Fibroblast of skin of right biceps (primary cell): ENCODE data around the gene CHTOP.
A peak's percentile ranks its signal among the peaks of the same experiment; 100 is the strongest.
"Not testable (repeated sequence)": the region's sequence is repeated elsewhere in the genome, so short reads cannot be mapped to it uniquely, and the experiment has no call there.

Experiments
- DNase-seq: peaks from one replicate; pipeline ENCODE4 v3.0.0-alpha.2; 2013

The CHTOP gene, protein sequence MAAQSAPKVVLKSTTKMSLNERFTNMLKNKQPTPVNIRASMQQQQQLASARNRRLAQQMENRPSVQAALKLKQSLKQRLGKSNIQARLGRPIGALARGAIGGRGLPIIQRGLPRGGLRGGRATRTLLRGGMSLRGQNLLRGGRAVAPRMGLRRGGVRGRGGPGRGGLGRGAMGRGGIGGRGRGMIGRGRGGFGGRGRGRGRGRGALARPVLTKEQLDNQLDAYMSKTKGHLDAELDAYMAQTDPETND

DNA sequence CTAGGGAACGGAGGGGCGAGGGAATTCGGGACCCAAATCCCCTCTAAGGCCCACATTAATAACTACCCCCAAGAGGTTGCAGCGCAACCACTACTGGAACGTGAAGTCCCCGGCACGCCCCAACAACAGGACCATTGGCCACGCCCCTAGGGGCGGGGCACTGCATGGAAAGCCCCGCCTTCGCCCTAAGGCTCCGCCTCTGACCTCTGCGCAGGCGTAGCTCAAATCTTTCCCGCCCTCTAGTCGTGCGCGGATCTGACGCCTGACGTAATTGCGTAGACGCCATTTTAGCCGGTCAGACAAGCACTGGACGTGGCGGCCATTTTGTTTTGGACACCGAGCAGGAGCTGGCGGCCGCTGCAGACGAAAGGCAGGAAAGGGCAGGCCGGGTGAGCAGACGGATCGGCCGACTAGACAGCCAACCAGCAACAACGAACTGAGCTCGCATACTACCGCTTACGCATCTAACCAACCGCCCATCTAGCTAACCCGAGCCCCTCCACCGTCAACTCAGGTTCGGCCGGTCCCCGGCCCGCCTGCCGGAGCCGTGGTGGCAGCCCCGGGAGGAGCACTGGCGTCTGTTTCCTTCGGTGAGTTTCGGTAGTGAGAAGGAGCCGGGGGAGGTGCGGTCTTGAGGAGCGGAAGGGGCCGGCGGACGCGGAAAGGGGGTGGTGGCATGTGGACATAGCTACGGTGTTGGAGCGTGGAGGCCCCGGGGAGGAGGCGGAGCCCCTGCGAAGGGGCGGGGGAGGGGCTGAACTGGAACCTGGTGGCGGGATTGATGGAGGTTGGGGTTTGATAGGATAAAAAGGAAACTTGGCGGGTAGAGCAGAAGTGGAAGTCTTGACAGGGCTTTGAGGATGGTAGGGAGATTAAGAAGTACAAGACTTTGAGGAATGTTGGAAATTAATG, at the start of gene CHTOP:
Gene CHTOP (plus strand): TSS at position 313 of the 912 bp plus-strand sequence. CDS start 2,523 bp downstream, outside the sequence.
- DNase-seq: peak; percentile 98

DNA sequence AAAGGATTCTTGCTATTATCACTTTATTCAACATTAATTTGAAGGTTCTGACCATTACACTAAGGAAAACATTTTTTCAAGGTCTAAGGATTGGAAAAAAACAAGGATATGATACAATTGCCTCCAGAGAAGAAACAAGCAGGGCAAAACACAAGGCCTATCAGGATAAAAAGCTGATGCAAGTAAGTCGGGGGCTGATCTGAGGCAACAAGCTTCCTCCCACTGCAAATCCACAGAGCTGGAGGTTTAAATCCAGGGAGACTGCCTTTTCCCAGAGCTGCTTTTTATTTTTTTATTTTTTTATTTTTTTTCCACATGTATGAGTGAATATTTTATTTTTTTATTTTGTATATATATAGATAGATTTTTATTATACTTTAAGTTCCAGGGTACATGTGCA, 48.9 kb upstream of the CHTOP start:
- DNase-seq: no peak

DNA sequence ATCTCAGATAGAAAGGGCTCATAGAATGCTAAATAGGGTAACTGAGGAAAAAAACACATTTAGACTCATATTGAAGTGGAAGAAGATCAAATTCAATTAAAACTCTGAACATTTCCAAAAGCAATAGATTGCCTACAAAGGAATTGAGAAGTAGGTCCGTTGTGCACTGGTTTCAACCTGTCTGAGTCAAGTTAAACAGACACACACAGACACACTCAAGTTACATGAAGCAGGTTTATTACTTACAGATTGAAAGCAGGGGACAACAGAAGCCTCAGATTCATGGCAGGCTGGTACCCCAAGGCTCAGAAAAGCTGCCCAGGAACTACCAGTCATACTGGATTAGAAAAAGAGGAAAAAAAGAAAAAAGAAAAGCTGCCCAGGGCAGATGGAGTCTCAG, 47.5 kb upstream of the CHTOP start:
- no peak for DNase-seq

DNA sequence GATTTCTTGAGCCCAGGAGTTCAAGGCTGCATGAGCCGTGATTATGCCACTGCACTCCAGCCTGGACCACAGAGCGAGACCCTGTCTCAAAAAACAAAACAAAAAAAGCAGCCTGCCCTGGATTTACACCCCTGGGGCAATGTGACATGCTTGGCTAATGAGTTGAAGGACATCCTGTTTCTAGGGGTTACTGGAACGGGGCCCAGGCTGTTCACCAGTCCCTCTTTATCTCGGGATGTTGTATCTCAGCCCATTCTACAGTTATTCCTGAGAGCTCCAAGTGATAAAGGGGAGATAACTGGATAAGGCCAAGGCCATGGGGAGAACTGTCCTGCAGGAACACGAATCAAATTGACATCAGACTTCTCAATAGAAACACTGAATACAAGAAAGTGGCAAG, 46.6 kb upstream of the CHTOP start:
- no peak for DNase-seq

DNA sequence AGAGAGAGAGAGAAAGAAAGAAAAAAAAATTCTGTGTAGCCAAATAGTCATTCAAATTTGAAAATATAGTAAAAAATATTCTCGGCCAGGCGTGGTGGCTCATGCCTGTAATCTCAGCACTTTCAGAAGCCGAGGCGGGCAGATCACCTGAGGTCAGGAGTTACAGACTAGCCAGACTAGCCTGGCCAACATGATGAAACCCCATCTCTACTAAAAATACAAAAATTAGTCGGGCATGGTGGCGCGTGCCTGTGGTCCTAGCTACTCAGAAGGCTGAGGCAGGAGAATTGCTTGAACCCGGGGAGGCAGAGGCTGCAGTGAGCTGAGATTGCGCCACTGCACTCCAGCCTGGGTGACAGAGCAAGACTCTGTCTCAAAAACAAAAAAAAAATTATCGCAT, 45.8 kb upstream of the CHTOP start:
- not testable (repeated sequence) for DNase-seq

DNA sequence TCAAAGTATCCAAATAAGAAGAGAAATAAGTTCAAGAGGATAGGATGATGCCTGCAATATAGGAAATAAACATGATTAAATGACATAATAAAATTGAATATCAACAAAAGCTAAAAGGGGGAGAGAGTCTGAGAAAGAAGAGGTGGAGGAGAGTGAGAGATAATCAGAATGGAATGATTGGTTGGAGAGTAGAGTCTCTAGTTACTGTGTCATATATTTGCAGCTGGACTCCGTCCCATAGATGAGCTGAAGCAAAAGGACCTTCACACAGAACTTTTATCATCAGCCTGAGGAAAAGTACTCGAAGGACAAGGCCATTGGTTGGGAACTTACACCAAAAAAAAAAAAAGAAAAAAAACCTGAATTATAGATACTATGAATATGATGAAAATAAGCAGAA, 45.4 kb upstream of the CHTOP start:
- DNase-seq: no peak

DNA sequence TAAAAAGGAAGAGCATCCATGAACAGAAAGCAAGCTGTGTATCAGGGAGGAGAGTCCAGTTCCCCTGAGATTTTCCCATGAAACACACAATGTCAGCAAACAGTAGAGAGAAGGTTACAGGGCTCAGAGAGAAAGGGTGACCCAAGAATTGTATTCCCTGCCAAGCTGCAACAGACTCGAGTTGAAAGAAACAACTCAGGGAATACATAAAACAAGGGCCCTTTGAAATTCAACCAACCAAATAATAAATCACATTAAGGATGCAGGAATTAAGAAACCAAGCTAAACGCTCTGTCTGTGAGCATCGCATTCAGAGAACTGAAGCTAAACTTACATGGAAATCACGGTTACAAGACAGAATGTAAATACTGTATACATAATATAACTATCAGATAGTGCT, 41.1 kb upstream of the CHTOP start:
- no peak for DNase-seq

DNA sequence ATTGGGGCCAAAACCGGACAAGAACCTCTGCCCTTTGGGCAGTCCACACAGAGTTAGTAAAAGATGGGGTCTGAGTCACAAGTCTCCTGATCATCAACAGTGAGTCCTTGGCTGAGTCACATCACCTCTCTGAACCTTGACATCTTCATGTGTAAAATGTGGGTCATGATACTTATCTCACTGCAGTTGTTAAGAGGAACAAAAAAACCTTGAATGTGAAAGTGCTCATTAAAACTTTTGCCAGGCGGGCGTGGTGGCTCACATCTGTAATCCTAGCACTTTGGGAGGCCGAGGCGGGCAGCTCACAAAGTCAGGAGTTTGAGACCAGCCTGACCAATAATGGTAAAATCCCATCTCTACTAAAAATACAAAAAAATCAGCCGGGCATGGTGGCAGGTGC, 36.7 kb upstream of the CHTOP start:
- no peak for DNase-seq

DNA sequence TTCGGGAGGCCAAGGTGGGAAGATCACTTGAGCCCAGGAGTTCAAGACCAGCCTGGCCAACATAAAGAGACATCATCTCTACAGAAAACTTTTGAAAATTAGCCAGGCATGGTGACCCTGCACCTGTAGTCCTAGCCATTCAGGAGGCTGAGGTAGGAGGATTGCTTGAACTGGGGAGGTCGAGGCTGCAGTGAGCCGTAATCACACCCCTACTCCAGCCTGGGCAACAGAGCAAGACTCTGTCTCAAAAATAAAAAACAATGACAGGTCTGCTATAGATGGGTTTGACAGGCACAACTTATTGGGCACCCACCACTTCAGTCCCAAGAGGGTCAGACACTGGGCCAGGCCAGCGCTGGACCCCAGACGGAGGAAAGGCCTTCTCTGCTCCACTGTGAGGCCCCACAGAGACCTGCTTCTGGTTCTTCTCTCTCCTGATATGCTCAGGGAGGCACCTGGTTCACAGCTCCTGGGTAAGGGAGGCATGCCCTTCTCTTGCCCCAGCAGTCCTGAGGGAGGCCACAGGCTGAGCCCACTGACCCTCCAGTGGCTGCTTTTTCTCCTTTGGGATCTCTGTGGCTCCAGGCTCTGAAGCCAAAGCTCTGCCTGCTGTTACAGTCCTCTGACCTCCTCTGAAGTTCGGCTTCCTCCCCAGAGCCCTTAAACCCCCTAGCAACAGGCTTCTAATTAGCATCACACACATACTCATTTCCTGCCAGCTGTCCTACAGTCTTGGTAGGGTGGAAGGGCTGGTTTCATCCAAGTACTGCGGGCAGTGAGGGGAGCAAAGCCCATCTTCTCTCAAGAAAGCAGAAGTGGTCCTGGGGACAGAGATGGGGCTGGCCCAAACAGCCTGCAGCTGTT, 35.3 kb upstream of the CHTOP start:
- peak; percentile 73 for DNase-seq

DNA sequence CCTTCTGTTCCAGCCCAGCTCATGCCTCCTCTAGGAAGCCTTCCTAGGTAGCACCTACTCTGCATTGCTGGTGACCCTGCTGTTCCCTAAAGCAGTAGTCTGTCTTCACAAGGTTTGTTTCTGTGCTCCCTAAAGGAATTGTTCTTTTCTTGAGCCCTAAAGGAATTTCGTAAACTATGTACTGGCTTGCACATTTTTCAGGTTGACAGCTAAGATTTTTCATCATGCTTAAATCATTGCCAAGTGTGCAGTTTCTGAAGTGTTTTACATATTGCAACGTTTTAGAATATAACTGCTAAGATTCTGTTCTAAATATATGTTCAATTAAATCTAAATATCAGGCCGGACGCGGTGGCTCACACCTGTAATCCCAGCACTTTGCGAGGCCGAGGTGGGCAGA, 34.0 kb upstream of the CHTOP start:
- DNase-seq: no peak

DNA sequence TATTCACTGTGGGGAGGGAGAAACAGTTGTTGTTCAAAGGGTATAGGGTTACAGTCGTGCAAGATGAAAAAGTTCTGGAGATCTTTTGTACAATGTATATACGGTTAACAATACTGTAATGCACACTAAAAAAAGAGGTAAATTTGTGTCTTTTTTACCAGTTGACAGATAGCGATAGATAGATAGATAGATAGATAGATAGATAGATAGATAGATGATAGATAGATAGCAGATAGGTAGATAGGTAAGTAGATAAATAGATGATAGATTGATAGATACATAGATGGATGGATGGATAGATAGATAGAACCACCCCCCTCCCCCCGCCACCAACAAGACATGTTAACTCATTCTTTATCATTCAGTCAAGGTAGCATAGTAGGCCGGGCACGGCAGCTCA, 31.1 kb upstream of the CHTOP start:
- no peak for DNase-seq

DNA sequence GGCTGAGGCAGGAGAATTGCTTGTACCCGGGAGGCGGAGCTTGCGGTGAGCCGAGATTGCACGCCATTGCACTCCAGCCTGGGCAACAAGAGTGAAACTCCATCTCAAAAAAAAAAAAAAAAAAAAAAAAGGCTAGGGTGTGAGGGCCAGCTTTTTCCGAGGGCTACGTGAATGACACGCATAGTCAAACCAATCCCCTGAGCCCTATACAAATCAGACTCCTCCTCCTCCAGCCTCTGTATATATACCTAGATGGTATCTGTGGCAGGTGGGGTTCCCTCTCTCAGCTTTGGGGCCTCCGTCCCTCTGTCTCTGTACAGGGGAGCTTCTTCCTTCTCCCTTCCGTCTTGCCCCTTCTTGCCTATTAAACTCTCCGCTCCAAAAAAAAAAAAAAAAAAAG, 27.7 kb upstream of the CHTOP start:
- DNase-seq: no peak

DNA sequence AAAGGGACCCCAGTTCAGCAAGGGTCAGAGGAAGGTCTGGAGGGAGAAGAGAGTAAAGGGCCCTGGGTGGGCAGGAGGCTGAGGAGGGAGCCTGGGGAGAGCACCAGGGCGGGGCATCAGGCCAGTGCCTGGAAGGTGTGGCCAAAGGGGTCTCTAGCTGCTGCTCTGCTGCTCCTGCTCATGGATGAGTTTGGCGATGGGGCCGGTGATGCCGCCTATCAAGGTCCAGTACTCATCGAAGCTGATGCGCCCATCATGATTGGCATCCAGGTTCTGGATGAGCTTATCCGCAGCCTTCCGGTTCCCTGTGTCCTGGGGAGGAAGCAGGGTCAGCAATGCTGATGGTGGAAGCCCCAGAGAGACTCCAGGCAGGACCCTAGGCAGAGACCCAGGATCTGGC, 26.5 kb upstream of the CHTOP start:
- no peak for DNase-seq

DNA sequence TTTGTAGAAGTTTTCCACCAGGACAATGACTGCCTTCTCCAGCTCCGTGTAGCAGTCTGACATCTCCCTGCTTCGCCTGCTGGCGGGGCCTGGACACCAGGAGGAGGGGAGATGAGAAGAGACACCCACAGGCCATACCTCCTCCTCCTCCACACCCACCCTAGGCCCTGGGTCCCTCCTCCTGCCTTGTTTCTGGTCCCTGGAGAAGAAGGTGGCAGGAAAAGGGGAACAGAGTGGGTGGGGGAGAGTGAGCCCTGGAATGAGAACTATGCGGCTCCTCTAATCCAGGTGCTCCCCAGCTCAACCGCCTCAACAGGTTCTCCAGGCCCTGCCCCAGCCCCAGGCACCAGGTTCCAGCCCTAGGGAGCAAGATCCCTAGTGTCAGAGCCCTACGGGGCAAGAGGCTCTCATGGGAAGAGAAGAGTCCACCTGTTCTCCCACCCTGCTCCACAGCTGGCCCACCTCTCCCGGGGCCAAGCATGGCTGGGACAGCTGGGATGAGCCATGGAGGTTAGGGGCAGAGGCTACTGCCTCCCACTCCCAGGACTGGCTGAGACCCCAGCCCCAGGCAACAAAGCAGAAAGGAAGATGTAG, 25.7 kb upstream of the CHTOP start:
- peak; percentile 40 for DNase-seq

DNA sequence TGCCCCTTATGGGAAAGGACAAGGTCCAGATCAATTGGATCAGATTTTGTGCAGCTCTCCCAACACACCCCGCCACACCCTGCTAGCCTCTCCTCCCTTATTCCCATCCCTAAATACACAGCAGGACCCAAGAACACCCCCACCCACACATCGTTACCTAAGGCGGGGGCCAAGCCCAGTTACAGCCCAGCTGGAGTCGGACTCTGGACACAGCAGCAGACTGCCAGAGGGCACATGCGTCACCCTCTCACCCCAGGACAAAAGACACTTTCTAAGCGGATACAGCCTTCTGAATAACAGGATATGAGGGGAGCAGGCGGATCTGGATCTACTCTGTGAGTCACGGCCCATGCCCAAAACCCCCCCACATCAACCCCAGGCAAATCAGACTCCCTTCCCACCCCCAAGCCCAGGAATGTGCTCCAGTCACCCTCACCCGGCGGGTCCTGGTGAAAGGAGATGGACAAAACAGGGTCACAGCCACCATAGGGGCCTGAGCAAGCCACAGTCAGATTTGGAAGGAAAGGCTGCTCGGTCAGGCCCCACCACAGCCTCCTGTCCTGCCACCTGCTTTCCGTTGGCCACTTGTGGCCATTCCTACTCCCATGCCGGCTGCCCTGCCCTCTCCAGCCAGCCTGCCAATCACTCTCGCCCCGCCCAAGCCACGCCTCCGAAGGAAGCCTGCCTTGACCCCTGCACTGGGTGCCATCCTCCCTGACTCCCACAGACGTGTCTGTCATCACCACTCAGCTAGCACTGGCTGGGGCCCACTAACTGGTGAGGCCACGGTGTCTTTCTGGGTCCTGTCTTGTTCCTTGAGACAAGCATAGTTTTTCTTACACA, 24.9 kb upstream of the CHTOP start:
- peak; percentile 93 for DNase-seq

DNA sequence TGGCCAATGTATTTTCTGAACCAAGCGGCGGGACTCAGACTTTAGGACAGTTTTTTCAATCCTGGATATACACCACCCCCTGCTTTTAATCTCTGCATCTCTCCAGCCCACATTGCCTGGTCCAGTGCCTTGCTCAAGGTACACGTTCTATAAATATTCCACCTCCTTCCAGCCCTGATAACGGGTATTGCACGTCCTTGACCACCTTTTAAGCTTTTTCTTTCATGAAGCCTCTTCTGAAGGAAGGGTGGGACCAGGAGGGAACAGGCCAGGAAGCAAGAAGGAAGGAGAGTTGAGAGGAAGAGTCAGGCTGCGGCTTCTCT, 24.3 kb upstream of the CHTOP start:
- DNase-seq: no peak

DNA sequence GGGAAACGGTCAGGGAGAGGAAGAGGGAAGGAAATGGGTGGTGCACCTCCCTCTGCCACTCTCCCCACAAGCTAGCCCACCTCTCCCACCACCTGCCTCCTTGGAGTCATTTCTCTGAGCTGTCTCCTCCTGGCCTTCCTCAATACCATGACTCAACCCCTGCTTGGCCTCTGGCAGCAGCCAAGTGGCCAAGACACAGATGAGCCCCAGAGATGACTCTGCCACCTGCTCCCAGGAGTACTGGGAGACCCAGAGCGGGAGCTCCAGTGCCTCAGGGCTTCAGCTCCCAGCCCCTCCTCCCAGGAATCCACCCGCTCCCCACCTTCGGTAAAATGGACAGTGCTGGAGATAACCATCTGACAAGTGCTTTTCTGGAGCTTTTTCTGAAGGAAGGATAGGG, 23.5 kb upstream of the CHTOP start:
- no peak for DNase-seq

DNA sequence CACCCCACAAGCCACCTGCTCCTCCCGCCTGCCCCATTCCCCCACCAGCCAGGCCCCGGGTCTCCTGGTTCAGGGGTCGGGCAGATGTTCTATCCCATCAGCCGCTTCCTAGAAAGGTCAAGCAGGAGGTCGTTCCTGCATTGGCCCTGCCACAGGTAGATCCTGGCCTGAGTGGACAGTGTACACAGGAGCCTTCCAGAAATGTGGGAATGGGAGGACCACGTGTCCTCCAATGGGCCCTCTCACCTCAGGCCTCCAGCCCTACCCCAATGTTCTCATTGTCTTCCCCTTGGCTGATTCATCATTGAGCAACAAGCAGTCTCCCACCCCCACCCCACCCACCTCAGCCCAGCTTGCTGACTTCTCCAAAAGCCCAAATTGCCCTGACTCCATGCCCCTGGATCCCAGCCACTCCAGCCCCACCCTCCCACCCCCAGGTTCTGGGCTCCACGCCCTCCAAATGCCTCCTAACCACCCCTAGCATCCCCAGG, 23.0 kb upstream of the CHTOP start:
- peak; percentile 44 for DNase-seq

DNA sequence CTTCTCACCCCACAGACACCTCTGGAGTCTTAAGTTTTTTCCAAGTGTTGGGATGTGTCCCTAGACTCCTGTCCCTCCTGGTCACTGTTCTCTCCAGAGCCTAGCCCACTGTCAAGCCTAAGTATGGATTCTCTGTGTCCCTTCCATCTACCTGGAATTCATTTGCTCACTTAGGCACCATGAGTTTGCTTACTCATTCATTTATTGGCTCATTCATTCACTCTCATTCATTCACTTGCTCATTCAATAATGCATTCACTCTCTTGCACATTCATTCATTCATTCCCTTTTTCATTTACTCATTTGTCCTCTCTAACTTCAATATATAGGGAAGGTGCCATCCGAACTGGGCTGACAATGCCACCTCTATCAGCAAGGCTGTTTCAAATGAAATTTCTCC, 22.5 kb upstream of the CHTOP start:
- no peak for DNase-seq

DNA sequence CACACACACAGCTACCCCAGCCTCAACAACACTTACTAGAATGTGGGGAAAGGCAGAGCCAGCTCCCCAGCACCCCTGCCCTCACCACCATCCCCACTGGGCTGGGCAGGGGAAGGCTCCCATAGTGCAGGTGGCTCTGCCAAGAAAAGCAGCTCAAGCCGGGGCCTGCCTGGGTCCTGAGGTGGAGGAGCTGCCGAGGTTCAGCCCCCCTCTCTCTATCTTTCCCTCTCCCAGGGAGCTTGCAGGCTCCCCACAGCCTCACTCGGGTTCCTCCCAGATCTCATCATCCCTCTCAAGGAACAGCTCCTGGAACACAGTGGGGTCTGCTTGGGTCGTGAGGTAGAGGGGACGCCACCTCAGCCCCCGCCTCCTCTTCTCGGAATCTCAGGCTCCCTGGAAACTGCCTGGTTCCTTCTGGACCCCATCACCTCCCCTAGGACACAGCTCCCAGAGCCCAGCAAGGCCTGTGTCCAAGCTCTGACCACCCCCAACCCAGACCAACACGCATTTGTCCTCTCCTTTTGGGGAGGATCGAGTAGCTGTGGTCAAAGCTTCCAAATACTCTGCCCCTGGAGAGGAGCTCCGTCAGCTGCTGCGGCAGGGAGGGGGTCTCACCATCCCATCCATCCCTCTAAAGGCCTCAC, 21.6 kb upstream of the CHTOP start:
- no peak for DNase-seq

DNA sequence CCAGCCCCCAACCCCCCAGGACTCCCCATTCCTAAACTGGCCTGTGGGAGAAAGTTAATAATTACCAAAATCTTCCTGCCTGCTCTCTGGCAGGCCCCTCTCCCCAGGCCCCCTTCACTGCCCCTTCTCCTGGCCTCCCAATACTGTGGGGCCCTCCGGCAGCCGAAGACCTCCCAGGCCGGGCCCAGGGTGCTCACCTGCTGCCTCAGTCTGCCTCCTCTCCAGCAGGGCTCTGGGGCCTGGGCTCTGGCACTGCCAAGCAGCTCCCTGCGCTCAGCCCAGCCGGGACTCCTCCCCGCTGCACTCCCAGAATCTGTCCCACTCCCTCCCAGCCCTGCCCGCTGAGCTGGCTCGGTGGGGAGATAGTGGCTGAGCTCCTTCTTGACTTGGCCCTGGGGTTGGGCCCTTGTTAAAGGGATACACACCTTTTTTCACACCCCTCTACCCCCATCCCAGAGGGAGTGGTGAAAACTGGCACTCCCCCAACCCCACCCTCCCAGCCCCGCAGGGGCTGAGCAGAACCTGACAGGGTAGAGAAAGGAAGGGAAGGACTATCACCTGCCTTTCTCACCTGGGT, 21.0 kb upstream of the CHTOP start, which contains the start of gene S100A16:
Gene S100A16 (minus strand): TSS at position 383 of the 577 bp plus-strand sequence. CDS start 4,986 bp downstream, outside the sequence.
- peak; percentile 73 for DNase-seq
